T1000 (cell line): ENCODE results near the gene TTC21B.

ENCODE experiments used
- DNase-seq: peaks from one replicate; lab custom pipeline; 2025; ENCODE audit warnings: mixed read lengths; lab: John Stamatoyannopoulos, UW

Gene TTC21B

GRCh38 chr2:165835363-165835762 lies 118.2 kb downstream of the TTC21B start:
- no peak for DNase-seq

GRCh38 chr2:165833156-165833555 lies 120.4 kb downstream of the TTC21B start:
- DNase-seq = no peak

GRCh38 chr2:165827921-165828276 lies 125.7 kb downstream of the TTC21B start:
- DNase-seq = no peak

- no peak for DNase-seq
Observed at GRCh38 chr2:165827016-165827920, 126.3 kb downstream of the TTC21B start.

GRCh38 chr2:165825041-165825440 lies 128.5 kb downstream of the TTC21B start:
- no peak for DNase-seq
